SIG-M5 treated with dmso at 0.1 percent for 504 hours (cell line): Measurements from ENCODE around the gene GAB3.

ENCODE experiments used
- DNase-seq: peaks from one replicate; lab custom pipeline; 2025; ENCODE audit not compliant: unreplicated experiment; lab: John Stamatoyannopoulos, UW

The GAB3 gene

GRCh38 chrX:154751669-154752271 lies 893 bp upstream of the GAB3 start:
- DNase-seq, result no peak

- peak; percentile 41 for DNase-seq
These were observed 359 bp upstream of the GAB3 start for GRCh38 chrX:154751203-154751668.

- DNase-seq, result no peak
These were observed 1.0 kb downstream of the GAB3 start for GRCh38 chrX:154749856-154750255.

- peak; percentile 68 for DNase-seq
These were observed 2.1 kb downstream of the GAB3 start for GRCh38 chrX:154748712-154749339.

GRCh38 chrX:154742613-154743012 lies 8.3 kb downstream of the GAB3 start:
- no peak for DNase-seq

GRCh38 chrX:154739952-154740465 lies 10.9 kb downstream of the GAB3 start:
- no peak for DNase-seq

GRCh38 chrX:154738011-154738738 lies 12.7 kb downstream of the GAB3 start:
- peak; percentile 29 for DNase-seq

GRCh38 chrX:154737136-154737535 lies 13.7 kb downstream of the GAB3 start:
- no peak for DNase-seq

- DNase-seq, result no peak
These were observed 15.0 kb downstream of the GAB3 start for GRCh38 chrX:154735695-154736393.

GRCh38 chrX:154734061-154734781 lies 16.7 kb downstream of the GAB3 start:
- peak; percentile 84 for DNase-seq

GRCh38 chrX:154733066-154733425 lies 17.8 kb downstream of the GAB3 start:
- no peak for DNase-seq

GRCh38 chrX:154732421-154733065 lies 18.3 kb downstream of the GAB3 start:
- peak; percentile 42 for DNase-seq

GRCh38 chrX:154731881-154732280 lies 19.0 kb downstream of the GAB3 start:
- DNase-seq, result no peak

GRCh38 chrX:154731184-154731583 lies 19.7 kb downstream of the GAB3 start:
- DNase-seq, result no peak

- DNase-seq, result no peak
These were observed 20.5 kb downstream of the GAB3 start for GRCh38 chrX:154730253-154730891.

GRCh38 chrX:154729439-154729838 lies 21.4 kb downstream of the GAB3 start:
- no peak for DNase-seq

GRCh38 chrX:154728431-154729190 lies 22.3 kb downstream of the GAB3 start:
- no peak for DNase-seq

- no peak for DNase-seq
These were observed 23.0 kb downstream of the GAB3 start for GRCh38 chrX:154727871-154728270.

GRCh38 chrX:154727418-154727817 lies 23.5 kb downstream of the GAB3 start:
- no peak for DNase-seq
